Pancreas (tissue), 10 donors: ENCODE results near the gene MAD2L2. TPM values are rescaled to one million over a fixed set of nuclear protein-coding genes. Genes with fewer than 3 reads are reported as not detected.

Source experiments
- ATAC-seq, 4 donors: fragments of 200-7000 bp; cut with Tn5 transposase; one replicate each; pipeline versions ENCODE4 v1.8.0 to v1.9.1; 2020; ENCODE audit warnings: mild to moderate bottlenecking in 4 of 4, moderate library complexity in 4 of 4
- DNase-seq, 6 donors: peaks; one replicate each; pipeline ENCODE4 v3.0.0-alpha.2; 2020
- FAIRE-seq: peaks from 2 replicates; lab custom pipeline; 2012; peaks lifted over from hg19 to GRCh38; lab: Jason Lieb, UNC
- H3K27ac ChIP-seq, 4 donors: fragments of 200-600 bp; sonication (generic); 1 replicate in 3 of 4; 2 replicates in 1 of 4; pipeline versions ENCODE4 v1.5.0 to v1.8.0; 2020
- H3K27me3 ChIP-seq, 4 donors: fragments of 200-600 bp; one replicate each; pipeline ENCODE4 v1.8.0; 2021
- H3K36me3 ChIP-seq, 3 donors: fragments of 200-600 bp; sonication (generic) in 1 of 3; one replicate each; pipeline versions ENCODE4 v1.5.0 to v1.8.0; 2020 to 2021
- H3K4me1 ChIP-seq, 3 donors: fragments of 200-600 bp; one replicate each; pipeline ENCODE4 v1.8.0; 2021
- H3K4me3 ChIP-seq, 4 donors: fragments of 200-600 bp; sonication (generic) in 2 of 4; one replicate each; pipeline versions ENCODE4 v1.5.0 to v1.8.0; 2020 to 2021
- H3K9me3 ChIP-seq, 4 donors: fragments of 200-600 bp; one replicate each; pipeline ENCODE4 v1.8.0; 2021
- CTCF ChIP-seq, 4 donors: fragments of 200-600 bp; sonication (generic) in 3 of 4; IDR thresholded peaks; one replicate each; pipeline versions ENCODE4 v1.5.0 to v1.8.0; 2021; ENCODE audit warnings: antibody characterized with exemption in 4 of 4
- WGBS, 2 donors: extraction: QIAGEN DNeasy Blood & Tissue Kit; methylation state at CpG; one replicate each; pipeline ENCODE4 v1.1.7; 2013; 5-methylcytosine and 5-hydroxymethylcytosine counted together
- intact Hi-C, 3 donors: fragments of 100-400 bp; cut with DNase I; formaldehyde crosslinking; loops; one replicate each; pipeline versions ENCODE4 v1.11.1 to v1.14.2; 2022
- polyA plus RNA-seq, 2 donors: library from polyadenylated mRNA; stranded (reverse); fragments of 200-250 nt; gene quantifications; one replicate each; pipeline ENCODE4 v1.2.3, GENCODE V29; 2013
- total RNA-seq, 6 donors: library from RNA; stranded (reverse); fragmentation: NEBNext Ultra II Directional in 4 of 6; extraction: Animal tissue kit (Norgen Biotek cat#: 25700) in 4 of 6; gene quantifications; one replicate each; pipeline versions ENCODE4 v1.2.1 to v1.2.4, GENCODE V29; 2021 to 2023
- donor health status: healthy with polysubstance abuse.
- donor health status: DM: no; HTN: no; CAD: no; lungs with moderate emphysema.
- donor health status: DM: no; HTN: no; CAD: no.
- donor health status: control.
- donor health status: control.
- donor health status: Bipolar disorder and iron deficiency.
- donor health status: DM: yes; HTN: yes; CAD: no.
- donor health status: DM: no; HTN: no; CAD: no.
- donor health status: DM: no; HTN: no; CAD: no.
- donor health status: DM: yes; HTN: yes; CAD: no.

The MAD2L2 gene
- total and polyA plus RNA-seq, 8 donors: 15.6 to 27.0 (median 22.4) TPM

DNA sequence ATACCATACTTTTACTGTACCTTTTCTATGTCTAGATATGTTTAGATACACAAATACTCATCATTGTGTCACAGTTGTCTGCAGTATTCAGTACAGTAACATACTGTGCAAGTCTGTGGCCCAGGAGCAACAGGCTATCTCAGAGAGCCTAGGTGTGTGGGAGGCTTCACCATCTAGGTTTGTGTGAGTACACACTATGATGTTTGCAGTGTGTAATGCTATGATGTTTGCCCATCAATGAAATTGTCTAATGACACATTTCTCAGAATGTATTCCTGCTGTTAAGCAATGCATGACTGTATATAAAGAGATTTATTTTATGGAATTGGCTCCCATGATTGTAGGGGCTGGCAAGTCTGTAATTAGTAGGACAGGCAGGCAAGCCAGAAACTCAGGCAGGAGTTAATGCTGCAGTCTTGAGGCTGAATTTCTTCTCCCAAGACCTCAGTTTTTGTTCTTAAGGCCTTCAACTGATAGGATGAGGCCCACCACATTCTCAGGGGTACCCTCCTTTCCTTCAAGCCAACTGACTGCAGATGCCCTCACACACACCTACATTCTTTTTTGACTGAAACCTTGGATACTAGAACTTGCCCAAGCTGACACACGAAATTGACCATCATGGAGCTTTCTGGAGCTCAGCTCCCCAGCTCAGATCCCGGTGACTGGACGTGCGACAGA is 47.3 kb upstream of the MAD2L2 start:
- intact Hi-C loops: loop anchor here in 1 of 3 donors (10.0 kb wide), 1 partner anchor 73 kb away; the partner anchor contains the start of genes FBXO2 and FBXO44

DNA sequence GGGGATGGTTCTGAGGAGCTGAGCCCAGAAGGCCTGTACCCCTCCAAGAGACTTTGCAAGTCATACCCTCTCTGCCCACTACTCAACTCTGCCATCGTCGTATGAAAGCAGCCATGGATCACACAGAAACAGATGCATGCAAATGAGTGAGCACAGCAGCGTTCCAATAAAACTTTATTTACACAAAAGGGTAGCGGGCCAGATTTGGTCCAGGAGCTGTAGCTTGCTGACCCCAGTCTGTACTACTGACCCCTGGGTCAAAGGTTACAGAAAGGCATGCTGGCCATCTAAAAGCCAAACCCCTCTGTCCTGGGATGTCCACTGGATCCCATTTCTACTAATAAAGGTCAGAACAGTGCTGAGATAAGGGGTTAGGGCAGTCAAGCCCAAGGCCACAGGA is 46.2 kb upstream of the MAD2L2 start:
- no peak for TF ChIP-seq CTCF (IDR thresholded peaks at IDR 0.05)
- Histone ChIP-seq H3K4me1 (no peaks in the 10 kb centered on the region), H3K4me3 (no peak overlapping the region), H3K27me3 (no peaks in the 10 kb centered on the region), H3K36me3 (no peaks in the 10 kb centered on the region), H3K9me3 (no peaks in the 10 kb centered on the region), H3K27ac (no peak overlapping the region)
- 95 to 100% methylated on average over 4 of the region's 4 CpGs for WGBS, 2 donors
- no peak for ATAC-seq
- FAIRE-seq: no peak
- no peak for DNase-seq
- intact Hi-C loops: loop anchor here in 1 of 3 donors (10.0 kb wide), 1 partner anchor 72 kb away; the partner anchor contains the start of genes FBXO2 and FBXO44

More for the DNA sequence above, 47.3 kb upstream of the MAD2L2 start:
- H3K27me3 ChIP-seq: no peaks in the 10 kb centered on the region
- ATAC-seq (no peak), DNase-seq (no peak), FAIRE-seq (no peak)
- TF ChIP-seq CTCF (IDR thresholded peaks at IDR 0.05): no peak
- no peaks in the 10 kb centered on the region for H3K9me3 ChIP-seq
- no peaks in the 10 kb centered on the region for H3K4me1 ChIP-seq
- WGBS, 2 donors: 91 to 95% methylated on average over 4 of the region's 4 CpGs
- no peaks in the 10 kb centered on the region for H3K36me3 ChIP-seq
- H3K27ac ChIP-seq: no peak overlapping the region
- no peak overlapping the region for H3K4me3 ChIP-seq

DNA sequence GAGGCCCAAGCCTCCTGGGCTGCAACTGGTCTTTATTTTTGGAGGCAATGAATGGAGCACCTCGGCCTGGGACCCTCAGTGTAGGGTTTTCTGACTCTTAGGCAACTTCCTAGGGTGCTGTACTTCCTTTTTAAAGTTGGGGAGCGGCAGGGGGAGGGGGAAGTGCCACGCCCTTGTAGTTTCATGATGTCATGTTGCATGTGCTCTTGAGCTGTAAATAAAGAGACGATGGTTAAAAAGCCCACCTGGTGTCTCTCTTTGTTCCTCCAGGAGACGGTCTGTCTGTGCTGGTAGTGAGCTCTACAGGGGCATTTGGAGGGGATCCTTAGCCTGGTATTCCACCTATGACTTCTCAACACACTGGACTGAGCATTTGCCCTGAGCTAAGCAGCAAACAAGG is 44.7 kb upstream of the MAD2L2 start:
- no peaks in the 10 kb centered on the region for H3K36me3 ChIP-seq
- no peaks in the 10 kb centered on the region for H3K4me1 ChIP-seq
- no peak for TF ChIP-seq CTCF (IDR thresholded peaks at IDR 0.05)
- FAIRE-seq (no peak), DNase-seq (no peak), ATAC-seq (no peak)
- WGBS, 2 donors: 83 to 86% methylated on average over 5 of the region's 5 CpGs
- intact Hi-C loops: loop anchor here in 1 of 3 donors (10.0 kb wide), 1 partner anchor 71 kb away; the partner anchor contains the start of genes FBXO2 and FBXO44
- H3K4me3 ChIP-seq: no peak overlapping the region
- H3K27me3 ChIP-seq: no peaks in the 10 kb centered on the region
- H3K9me3 ChIP-seq: no peaks in the 10 kb centered on the region
- no peak overlapping the region for H3K27ac ChIP-seq

GRCh38 chr1:11722538-11722937 is 41.6 kb upstream of the MAD2L2 start:
- no peak for FAIRE-seq
- Histone ChIP-seq H3K9me3 (no peaks in the 10 kb centered on the region), H3K27me3 (no peaks in the 10 kb centered on the region), H3K36me3 (no peaks in the 10 kb centered on the region), H3K27ac (no peak overlapping the region), H3K4me1 (no peaks in the 10 kb centered on the region), H3K4me3 (no peak overlapping the region)
- WGBS, 2 donors: 17 to 26% methylated on average over 2 of the region's 2 CpGs
- no peak for TF ChIP-seq CTCF (IDR thresholded peaks at IDR 0.05)
- intact Hi-C loops: loop anchor here in 1 of 3 donors (10.0 kb wide), 1 partner anchor 68 kb away; the partner anchor contains the start of genes FBXO2 and FBXO44
- ATAC-seq: no peak
- DNase-seq: no peak

DNA sequence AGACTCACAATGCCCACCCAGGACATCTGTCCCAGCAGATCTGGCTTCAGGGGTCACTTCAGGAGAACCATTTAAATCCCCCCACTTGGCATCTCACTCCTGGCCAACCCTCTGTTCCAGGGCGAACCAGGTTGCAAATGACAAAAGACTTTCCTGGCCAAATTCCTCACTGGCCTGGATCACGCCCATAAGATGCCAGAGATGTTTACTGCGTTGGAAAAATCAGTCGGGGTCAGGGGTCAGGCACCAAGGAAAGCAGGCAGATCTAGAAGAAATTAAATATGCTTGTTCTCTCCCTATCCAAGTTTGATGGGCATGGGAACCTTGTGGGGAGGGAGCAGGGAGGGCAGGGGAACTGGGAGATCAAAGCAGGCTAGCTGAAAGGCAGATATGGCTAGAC is 40.4 kb upstream of the MAD2L2 start:
- Histone ChIP-seq H3K27ac (no peak overlapping the region), H3K4me1 (no peaks in the 10 kb centered on the region), H3K36me3 (no peaks in the 10 kb centered on the region), H3K9me3 (no peaks in the 10 kb centered on the region), H3K4me3 (no peak overlapping the region), H3K27me3 (no peaks in the 10 kb centered on the region)
- no peak for TF ChIP-seq CTCF (IDR thresholded peaks at IDR 0.05)
- WGBS, 2 donors: 36 to 40% methylated on average over 4 of the region's 4 CpGs
- no peak for FAIRE-seq
- ATAC-seq: no peak
- no peak for DNase-seq
- intact Hi-C loops: loop anchor here in 1 of 3 donors (10.0 kb wide), 1 partner anchor 67 kb away; the partner anchor contains the start of genes FBXO2 and FBXO44
